ENCODE measurements around the gene VEPH1. TPM values are rescaled to one million over a fixed set of nuclear protein-coding genes. Genes with fewer than 3 reads are reported as not detected.

The VEPH1 gene
- total RNA-seq, 1 experiment from 2014 or later = 7.7 TPM

- H3K9me3 Mint-ChIP-seq = no peaks in the 10 kb centered on the region
- no peak overlapping the region for H4K8ac ChIP-seq (replicated peaks; ENCODE audit: insufficient read length, low read depth, low read length)
- H4K91ac ChIP-seq (ENCODE audit: insufficient read length, low read depth, low read length) = no peak overlapping the region
- H3K27me3 ChIP-seq (ENCODE audit: insufficient read depth, low read length) = no peaks in the 10 kb centered on the region
- H3K27ac ChIP-seq (ENCODE audit: insufficient read length, low read depth, low read length) = no peak overlapping the region
- DNase-seq = no peak
- H2BK5ac ChIP-seq (ENCODE audit: insufficient read length, low read length) = no peak overlapping the region
- H3K14ac ChIP-seq (ENCODE audit: insufficient read depth, low read length) = no peak overlapping the region
- H2BK120ac ChIP-seq (ENCODE audit: low read depth, low read length, poor library complexity, severe bottlenecking) = no peak overlapping the region
- H2AFZ ChIP-seq (ENCODE audit: low read length) = no peak overlapping the region
- no peak overlapping the region for H2AK5ac ChIP-seq (ENCODE audit: insufficient read length, low read length)
- H4K20me1 ChIP-seq (ENCODE audit: control insufficient read depth, insufficient read depth, insufficient read length) = no peaks in the 10 kb centered on the region
- no peak overlapping the region for H2BK12ac ChIP-seq (ENCODE audit: insufficient read length, low read depth, low read length)
- H3K9ac ChIP-seq (ENCODE audit: extremely low read depth, insufficient read length, low read length) = no peak overlapping the region
- H3K56ac ChIP-seq (ENCODE audit: insufficient read length, low read depth, low read length) = no peak overlapping the region
- no peak overlapping the region for H2BK15ac ChIP-seq (ENCODE audit: low read depth, low read length)
- no peak overlapping the region for H3K18ac ChIP-seq (ENCODE audit: insufficient read length, low read depth, low read length)
- no peaks in the 10 kb centered on the region for H3K79me2 ChIP-seq (ENCODE audit: insufficient read depth, low read length)
- H3K4me3 Mint-ChIP-seq = no peak overlapping the region
- no peak overlapping the region for H3K4me2 ChIP-seq (ENCODE audit: insufficient read depth, insufficient read length, low read length)
- no peaks in the 10 kb centered on the region for H3K9me3 ChIP-seq (ENCODE audit: control insufficient read depth, low read depth, low read length)
- H3K23me2 ChIP-seq (ENCODE audit: insufficient read length, low read depth, low read length, poor library complexity, severe bottlenecking) = no peaks in the 10 kb centered on the region
- H4K5ac ChIP-seq (ENCODE audit: insufficient read length, low read depth, low read length) = no peak overlapping the region
- H3K79me1 ChIP-seq (ENCODE audit: insufficient read depth, low read depth, low read length, poor library complexity, severe bottlenecking) = no peaks in the 10 kb centered on the region
- H3T11ph ChIP-seq (ENCODE audit: low read length) = no peak overlapping the region
- no peak overlapping the region for H2BK20ac ChIP-seq (ENCODE audit: low read depth, low read length, poor library complexity, severe bottlenecking)
- H3K27ac Mint-ChIP-seq = peak overlapping the region; percentile 0 to 18 (median 3); a peak in 2 of 7 replicates
- peaks cover 33 to 39% of the 10 kb centered on the region in 2 experiments for H3K4me1 Mint-ChIP-seq
- WGBS (ENCODE audit: extremely low coverage, insufficient read length, low lambda C conversion rate) = no CpG with 5 or more reads among the region's 2 CpGs
- no peaks in the 10 kb centered on the region for H3K36me3 Mint-ChIP-seq (ENCODE audit: insufficient read depth in 1 of 3, low read depth in 3 of 3)
- H3K4ac ChIP-seq (ENCODE audit: low read depth, low read length) = no peak overlapping the region
- TF ChIP-seq CTCF (conservative IDR thresholded peaks at IDR 0.05) = no peak
- no peaks in the 10 kb centered on the region; the same call in 1 of the 2 replicates for H3K27me3 Mint-ChIP-seq (ENCODE audit: low read depth)
- H3K23ac ChIP-seq (ENCODE audit: insufficient read length, low read depth, low read length) = no peak overlapping the region
- peaks cover 14% of the 10 kb centered on the region; the same call in 1 of the 2 replicates for H3K4me1 ChIP-seq (ENCODE audit: insufficient read depth, low read length)
These were observed 227.4 kb downstream of the VEPH1 start for GRCh38 chr3:157275832-157276231.
